Stimulated activated CD4-positive, alpha-beta T cell treated with anti-CD3 and anti-CD28 coated beads, Interleukin-1b, Interleukin-23, amount 100 ng/mL, for 24 hours (primary cell): Measurements from ENCODE around the gene LDB2.
"Not testable (repeated sequence)": the region's sequence is repeated elsewhere in the genome, so short reads cannot be mapped to it uniquely, and the experiment has no call there.

Experiments
- DNase-seq, 4 experiments: peaks; one replicate each; pipeline ENCODE4 v3.0.0-alpha.2; 2020; ENCODE audit warnings: low read depth in 4 of 4, low spot score in 1 of 4

Gene LDB2

GRCh38 chr4:16661813-16662212 is 236.6 kb downstream of the LDB2 start:
- no peak for DNase-seq

GRCh38 chr4:16660656-16661055 is 237.8 kb downstream of the LDB2 start:
- no peak for DNase-seq

DNA sequence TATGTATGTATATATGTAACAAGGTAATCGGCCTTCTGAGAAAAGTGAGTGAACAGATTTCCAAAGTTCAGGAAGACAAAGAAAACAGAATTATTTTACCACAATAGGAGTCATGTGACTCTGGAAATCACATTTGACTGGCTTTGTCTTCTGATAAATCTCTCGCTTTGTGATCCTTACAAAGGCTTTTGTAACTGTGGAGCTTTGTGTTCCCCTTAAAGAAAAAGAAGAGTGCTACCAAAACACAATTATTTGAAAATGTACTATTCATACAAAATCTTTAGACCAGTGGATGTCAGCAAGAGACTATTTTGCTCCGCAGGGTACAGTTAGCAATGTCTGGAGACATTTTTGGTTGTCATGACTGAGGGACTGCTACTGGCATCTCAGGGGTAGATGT is 238.8 kb downstream of the LDB2 start:
- no peak for DNase-seq

GRCh38 chr4:16659079-16659478 is 239.4 kb downstream of the LDB2 start:
- DNase-seq: no peak

DNA sequence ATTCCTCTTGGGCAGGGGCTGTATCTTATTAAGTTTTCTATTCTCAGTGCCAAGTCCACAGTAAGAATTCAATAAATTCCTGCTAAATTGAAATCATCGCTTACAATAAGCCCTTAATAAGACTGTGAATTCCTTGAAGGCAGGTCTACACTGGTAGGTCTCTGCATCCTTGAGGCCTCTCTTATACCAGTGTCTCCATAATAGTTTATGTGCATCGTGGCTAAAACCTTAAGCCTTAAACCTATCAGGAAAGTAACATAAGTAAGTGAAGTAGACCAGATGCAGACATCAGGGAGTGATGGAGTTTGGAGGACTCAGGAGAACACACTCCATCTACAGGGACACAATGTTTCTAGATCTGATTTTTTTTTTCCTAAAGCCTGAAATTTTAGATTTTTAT is 240.3 kb downstream of the LDB2 start:
- no peak for DNase-seq

GRCh38 chr4:16655111-16655510 is 243.3 kb downstream of the LDB2 start:
- no peak for DNase-seq

DNA sequence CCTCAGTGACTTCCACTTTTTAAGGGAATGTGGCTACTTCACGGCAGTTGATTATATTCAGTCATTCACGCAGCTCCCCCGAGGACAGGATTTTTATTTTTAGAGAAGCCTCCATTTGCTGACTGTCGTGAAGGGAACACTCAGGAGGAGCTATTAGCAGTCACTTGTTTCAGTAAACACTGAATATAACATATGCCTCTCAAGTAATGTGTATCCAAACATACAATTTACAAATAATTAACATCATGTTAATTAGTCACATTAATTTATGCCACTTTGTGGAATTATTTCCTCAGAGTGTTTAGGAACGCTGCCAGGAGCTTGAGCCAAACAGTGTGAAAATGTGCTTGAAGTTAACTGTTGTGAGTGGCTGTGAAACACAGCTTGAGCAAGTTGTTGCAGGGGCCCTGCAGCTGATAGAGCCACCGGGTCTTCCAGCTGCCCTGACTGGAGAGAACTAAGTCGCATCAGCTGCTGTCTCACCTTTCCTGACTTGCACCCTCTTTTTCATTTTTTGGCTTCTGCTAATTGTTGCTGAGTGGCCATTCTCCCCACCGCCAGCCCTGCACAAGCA is 245.6 kb downstream of the LDB2 start:
- DNase-seq: no peak

DNA sequence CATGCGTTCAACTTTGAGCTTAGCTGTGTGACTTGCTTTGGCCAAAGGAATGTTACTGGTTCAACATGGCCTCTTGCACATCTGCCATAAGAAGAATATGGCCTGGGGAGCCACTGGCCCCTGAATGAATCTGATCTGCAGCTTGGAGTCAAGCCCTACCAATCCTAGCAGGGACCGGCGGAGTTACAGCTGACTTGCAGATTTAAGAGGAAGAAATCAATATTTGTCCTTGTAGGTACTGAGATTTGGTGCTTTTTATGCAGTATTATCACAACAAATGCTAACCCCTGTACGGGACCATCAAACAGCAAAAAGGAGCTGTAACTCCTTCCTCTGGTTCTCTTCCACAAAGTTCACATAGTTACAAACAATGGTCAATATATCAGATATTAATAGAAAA is 252.0 kb downstream of the LDB2 start:
- DNase-seq: no peak

DNA sequence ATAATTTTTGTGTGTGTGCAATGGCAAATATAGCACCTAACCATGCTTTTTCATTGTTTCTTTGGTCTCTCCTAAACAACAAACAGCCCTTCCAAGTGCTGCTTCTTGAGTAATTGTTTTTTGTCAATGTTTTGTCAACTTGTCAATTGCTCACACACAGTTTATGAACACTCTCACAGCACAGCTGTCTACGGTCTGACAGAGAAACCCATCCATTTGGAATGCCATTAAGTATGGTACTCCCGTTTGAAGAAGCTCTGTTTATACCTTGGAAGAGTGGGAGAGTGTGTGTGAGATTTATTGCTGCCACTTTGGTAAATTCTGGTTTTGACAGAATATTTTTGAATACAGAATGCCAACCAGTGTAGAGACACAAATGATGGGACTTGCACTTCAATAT is 254.6 kb downstream of the LDB2 start:
- DNase-seq: no peak

GRCh38 chr4:16642897-16643296 is 255.5 kb downstream of the LDB2 start:
- DNase-seq: no peak

DNA sequence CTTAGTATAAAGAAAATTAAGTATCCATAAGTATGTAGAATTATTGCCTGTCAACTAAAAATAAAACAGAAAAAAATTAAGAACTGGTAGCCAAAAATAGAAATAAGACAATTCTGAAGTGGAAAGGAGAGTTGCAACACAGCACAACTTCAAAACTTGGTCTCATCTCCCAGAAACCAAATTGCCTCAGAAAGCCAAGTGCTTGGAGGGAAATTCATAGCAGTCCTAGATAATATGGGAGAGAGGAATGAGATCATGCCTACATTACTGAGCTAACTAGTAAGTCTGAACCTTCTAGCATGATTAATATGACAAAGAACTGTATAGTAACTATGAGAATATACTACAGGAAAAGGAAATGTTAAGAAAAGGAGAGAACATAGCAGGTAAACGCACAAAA is 256.5 kb downstream of the LDB2 start:
- DNase-seq: no peak

GRCh38 chr4:16636912-16637630 is 261.4 kb downstream of the LDB2 start:
- no peak for DNase-seq

GRCh38 chr4:16636304-16636703 is 262.1 kb downstream of the LDB2 start:
- no peak for DNase-seq

GRCh38 chr4:16629274-16629673 is 269.2 kb downstream of the LDB2 start:
- DNase-seq: not testable (repeated sequence)

GRCh38 chr4:16628835-16629234 is 269.6 kb downstream of the LDB2 start:
- not testable (repeated sequence) for DNase-seq

DNA sequence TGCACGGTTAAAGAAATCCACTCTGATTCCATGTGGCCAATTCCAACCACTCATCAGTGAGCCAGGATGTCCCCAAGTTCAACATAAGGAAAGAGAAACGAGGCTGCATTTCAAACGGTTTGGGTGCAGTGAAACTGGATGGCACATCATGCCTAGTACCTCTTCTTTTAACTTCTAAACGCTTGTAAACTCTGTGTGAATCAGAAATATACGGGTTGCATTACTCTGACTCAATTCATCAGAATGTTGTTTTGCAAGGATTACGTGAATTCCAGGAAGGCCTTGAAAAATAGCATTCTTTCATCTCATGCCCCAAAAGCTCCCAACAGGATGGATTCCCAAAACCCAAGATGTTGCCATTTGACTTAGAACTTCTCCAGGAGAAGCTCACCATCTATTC is 270.4 kb downstream of the LDB2 start:
- DNase-seq: no peak

DNA sequence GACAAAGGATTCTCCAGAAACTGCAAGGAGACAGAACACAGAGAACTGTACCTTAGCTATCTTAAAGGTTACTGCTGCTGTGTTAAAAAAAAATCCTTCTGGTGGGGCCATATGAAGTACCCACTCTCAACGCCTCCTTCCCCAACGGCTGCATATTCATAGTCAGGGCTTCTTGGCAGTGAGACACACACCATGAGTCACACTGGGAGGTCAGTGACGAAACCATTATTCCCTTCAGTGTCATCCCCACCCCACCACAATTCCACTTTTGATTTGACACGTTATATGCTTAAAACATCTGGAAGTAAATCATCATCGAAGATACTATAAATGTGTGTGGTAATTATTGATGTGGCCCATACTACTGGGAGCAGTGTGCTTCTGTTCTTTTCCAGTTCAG is 271.5 kb downstream of the LDB2 start:
- no peak for DNase-seq

- no peak for DNase-seq
Observed at GRCh38 chr4:16622826-16623225, 275.6 kb downstream of the LDB2 start.

DNA sequence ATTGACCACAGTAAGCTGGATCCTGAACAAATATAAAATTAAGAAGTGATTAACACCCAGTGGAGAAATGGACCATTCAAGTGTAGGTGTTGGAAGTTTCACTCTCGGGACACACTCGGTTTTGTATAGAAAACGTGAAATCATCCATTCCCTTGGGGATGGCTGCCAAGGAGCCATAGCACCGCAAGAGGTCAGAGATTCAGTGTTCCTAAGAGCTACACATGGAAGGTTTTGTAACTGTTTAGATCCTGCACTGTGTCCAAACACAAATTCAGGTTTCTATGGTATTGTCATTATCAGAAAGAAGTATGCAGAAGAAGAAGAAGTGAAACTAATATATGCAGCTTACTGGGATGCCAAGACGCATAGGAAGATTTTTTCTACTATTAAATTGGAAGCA is 281.0 kb downstream of the LDB2 start:
- no peak for DNase-seq

GRCh38 chr4:16617011-16617410 is 281.4 kb downstream of the LDB2 start:
- no peak for DNase-seq

- no peak for DNase-seq
Observed at GRCh38 chr4:16609170-16609758, 289.2 kb downstream of the LDB2 start.

DNA sequence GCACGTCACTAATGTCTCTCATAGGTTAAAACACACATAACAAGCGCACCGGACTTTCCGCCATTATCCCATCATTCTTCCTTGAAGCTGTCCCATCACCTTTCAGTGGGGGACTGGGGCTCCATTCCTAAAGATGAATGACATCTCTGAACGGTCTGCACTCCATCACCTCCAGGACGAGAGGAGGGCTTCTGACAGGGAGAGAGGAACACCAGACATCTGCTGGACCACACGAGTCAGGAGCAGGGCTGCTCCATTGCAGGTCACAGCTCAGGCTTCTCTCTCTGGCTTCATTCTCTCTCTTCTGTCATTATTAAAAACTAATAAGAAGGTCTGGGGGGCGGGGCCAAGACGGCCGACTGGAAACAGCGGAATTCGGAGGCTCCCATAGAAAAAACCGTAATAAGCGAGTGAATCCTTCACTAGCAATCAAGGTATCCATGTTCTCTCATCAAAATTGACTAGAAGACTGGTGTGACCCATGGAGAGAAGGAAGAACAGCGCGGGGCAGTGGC is 289.8 kb downstream of the LDB2 start:
- DNase-seq: no peak

DNA sequence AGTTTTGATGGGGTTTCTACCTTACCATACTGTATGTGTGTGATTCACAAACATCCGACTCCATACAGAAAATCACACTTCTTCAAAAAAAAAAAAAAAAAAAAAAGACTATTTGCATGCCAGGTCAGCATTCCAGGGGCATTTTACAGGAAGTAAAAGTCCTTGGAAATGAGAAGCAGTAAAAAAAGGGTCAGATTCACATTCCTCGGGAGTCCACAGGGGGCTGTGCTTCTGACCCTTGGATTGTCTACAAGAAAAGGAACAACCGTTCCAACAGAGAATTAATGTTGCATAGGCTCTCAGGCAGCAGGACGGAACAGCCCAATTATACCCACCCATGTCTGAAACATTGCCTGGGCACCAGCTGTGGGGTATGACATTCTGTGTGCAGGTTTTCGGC is 290.3 kb downstream of the LDB2 start:
- no peak for DNase-seq
